ENCODE data around the gene RMI1.
A peak's percentile ranks its signal among the peaks of the same experiment; 100 is the strongest.

Gene RMI1

DNA sequence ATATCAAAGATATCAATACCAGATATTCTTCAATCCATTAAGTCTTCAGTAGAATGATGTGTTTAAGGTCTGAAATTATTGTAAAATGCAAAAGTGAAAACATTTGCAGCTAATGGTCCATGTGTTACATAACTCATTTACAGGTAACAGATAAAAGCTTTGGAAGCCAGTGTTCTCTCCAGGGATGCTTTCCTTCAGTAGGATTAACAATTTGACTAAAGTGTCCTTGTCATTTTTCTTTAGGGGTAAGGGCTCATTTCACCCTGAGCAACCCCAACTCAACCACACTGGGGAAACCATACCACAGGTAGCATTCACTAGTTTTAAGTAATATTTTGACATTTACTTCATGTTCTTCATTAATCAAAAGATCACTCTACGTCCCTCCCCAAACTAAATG, 13.5 kb upstream of the RMI1 start:
- Histone ChIP-seq H2BK120ac (ENCODE audit: low read depth, low read length) (no peak overlapping the region), H3K27me3 (ENCODE audit: control insufficient read depth in 1 of 2, insufficient read depth in 1 of 2, low read length in 2 of 2) (no peaks in the 10 kb centered on the region), H3K9me3 (ENCODE audit: control insufficient read depth, low read length) (no peaks in the 10 kb centered on the region), H2AFZ (ENCODE audit: low read depth, low read length) (no peak overlapping the region), H2AK5ac (ENCODE audit: low read length, severe bottlenecking) (no peak overlapping the region), H2BK5ac (ENCODE audit: low read depth, low read length, poor library complexity, severe bottlenecking) (no peak overlapping the region), H4K91ac (ENCODE audit: low read length) (no peak overlapping the region), H3K4ac (ENCODE audit: low read depth in 1 of 2, low read length in 2 of 2) (no peak overlapping the region), H3K4me1 (ENCODE audit: control insufficient read depth, insufficient read depth, low read depth, low read length) (no peaks in the 10 kb centered on the region), H3K4me2 (ENCODE audit: low read length, poor library complexity, severe bottlenecking) (no peak overlapping the region), H3K9ac (ENCODE audit: low read length) (no peak overlapping the region), H3K14ac (ENCODE audit: low read length in 2 of 2) (no peak overlapping the region), H4K8ac (ENCODE audit: low read length) (no peak overlapping the region), H3K27ac (ENCODE audit: low read length, poor library complexity, severe bottlenecking) (no peak overlapping the region), H2BK12ac (ENCODE audit: low read length in 2 of 2) (no peak overlapping the region), H3K79me1 (replicated peaks; ENCODE audit: low read length, poor library complexity, severe bottlenecking) (no peaks in the 10 kb centered on the region), H3K4me3 (ENCODE audit: insufficient read depth in 1 of 2, low read depth in 1 of 2, low read length in 2 of 2) (no peak overlapping the region), H2BK15ac (ENCODE audit: low read depth, poor library complexity, severe bottlenecking) (no peak overlapping the region), H3K23ac (ENCODE audit: low read length in 2 of 2) (no peak overlapping the region), H3K18ac (ENCODE audit: low read depth in 1 of 2, low read length in 2 of 2) (no peak overlapping the region), H3K36me3 (ENCODE audit: control insufficient read depth in 1 of 2, insufficient read depth in 2 of 2, low read depth in 1 of 2, low read length in 2 of 2) (peaks cover 11 to 60% of the 10 kb centered on the region in 2 experiments)
- 95% methylated on average over 1 of the region's 1 CpG for WGBS
- no peak for DNase-seq

DNA sequence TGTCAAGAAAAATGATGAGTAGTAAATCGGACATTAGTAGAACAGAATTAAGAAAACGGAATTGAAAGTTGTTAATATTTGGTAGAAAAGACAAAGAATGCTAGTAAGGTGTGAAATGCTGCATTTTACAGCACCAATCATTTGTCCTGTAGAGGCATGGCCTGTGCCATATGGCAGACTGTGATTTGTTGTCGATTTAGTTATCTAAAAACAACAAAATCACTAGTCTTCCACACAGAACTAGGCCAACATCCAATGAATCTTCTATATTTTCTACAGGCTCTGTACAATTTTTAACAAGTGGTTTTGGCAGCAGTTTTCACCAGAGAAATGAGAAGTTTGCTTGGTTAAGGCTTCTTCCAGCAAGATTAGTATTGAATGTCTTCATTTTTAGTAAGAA, 11.0 kb upstream of the RMI1 start:
- no peak overlapping the region for H4K8ac ChIP-seq (ENCODE audit: low read length)
- WGBS = 88% methylated on average over 2 of the region's 3 CpGs
- no peak overlapping the region for H2AFZ ChIP-seq (ENCODE audit: low read depth, low read length)
- H2BK15ac ChIP-seq (ENCODE audit: low read depth, poor library complexity, severe bottlenecking) = no peak overlapping the region
- H3K14ac ChIP-seq (ENCODE audit: low read length in 2 of 2) = no peak overlapping the region
- H3K4ac ChIP-seq (ENCODE audit: low read depth in 1 of 2, low read length in 2 of 2) = no peak overlapping the region
- H3K9me3 ChIP-seq (ENCODE audit: control insufficient read depth, low read length) = no peaks in the 10 kb centered on the region
- no peak overlapping the region for H3K18ac ChIP-seq (ENCODE audit: low read depth in 1 of 2, low read length in 2 of 2)
- no peak for DNase-seq
- H4K91ac ChIP-seq (ENCODE audit: low read length) = no peak overlapping the region
- H3K23ac ChIP-seq (ENCODE audit: low read length in 2 of 2) = no peak overlapping the region
- no peaks in the 10 kb centered on the region for H3K27me3 ChIP-seq (ENCODE audit: control insufficient read depth in 1 of 2, insufficient read depth in 1 of 2, low read length in 2 of 2)
- H3K27ac ChIP-seq (ENCODE audit: low read length, poor library complexity, severe bottlenecking) = no peak overlapping the region
- no peak overlapping the region for H3K4me2 ChIP-seq (ENCODE audit: low read length, poor library complexity, severe bottlenecking)
- H3K9ac ChIP-seq (ENCODE audit: low read length) = peak overlapping the region; percentile 31
- no peak overlapping the region for H2BK5ac ChIP-seq (ENCODE audit: low read depth, low read length, poor library complexity, severe bottlenecking)
- H2BK120ac ChIP-seq (ENCODE audit: low read depth, low read length) = no peak overlapping the region
- no peak overlapping the region for H2AK5ac ChIP-seq (ENCODE audit: low read length, severe bottlenecking)
- H3K36me3 ChIP-seq (ENCODE audit: control insufficient read depth in 1 of 2, insufficient read depth in 2 of 2, low read depth in 1 of 2, low read length in 2 of 2) = peaks cover 11 to 86% of the 10 kb centered on the region in 2 experiments
- H3K79me1 ChIP-seq (replicated peaks; ENCODE audit: low read length, poor library complexity, severe bottlenecking) = no peaks in the 10 kb centered on the region
- no peak overlapping the region for H2BK12ac ChIP-seq (ENCODE audit: low read length in 2 of 2)
- no peaks in the 10 kb centered on the region for H3K4me1 ChIP-seq (ENCODE audit: control insufficient read depth, insufficient read depth, low read depth, low read length)
- no peak overlapping the region for H3K4me3 ChIP-seq (ENCODE audit: insufficient read depth in 1 of 2, low read depth in 1 of 2, low read length in 2 of 2)

DNA sequence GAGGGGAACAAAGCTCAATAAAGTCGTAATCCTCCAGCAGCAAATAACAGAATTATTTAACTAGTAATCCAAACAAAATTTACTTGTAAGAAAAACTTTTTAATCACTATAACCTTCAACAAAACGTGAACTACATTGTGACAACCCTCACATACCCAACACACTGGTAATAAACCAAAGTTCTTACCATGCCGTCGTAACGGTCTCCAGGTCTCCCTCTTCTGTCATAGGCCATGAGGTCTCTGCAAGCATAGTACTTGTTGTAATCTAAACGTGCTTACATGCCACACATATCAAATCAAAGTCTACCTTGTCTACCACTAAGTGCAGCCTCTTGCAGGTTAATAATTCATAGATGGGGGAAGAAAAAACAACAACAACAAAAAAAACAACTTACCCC, 9.1 kb upstream of the RMI1 start:
- H2AFZ ChIP-seq (ENCODE audit: low read depth, low read length) = no peak overlapping the region
- H3K79me1 ChIP-seq (replicated peaks; ENCODE audit: low read length, poor library complexity, severe bottlenecking) = no peaks in the 10 kb centered on the region
- H4K8ac ChIP-seq (ENCODE audit: low read length) = no peak overlapping the region
- H3K18ac ChIP-seq (ENCODE audit: low read depth in 1 of 2, low read length in 2 of 2) = no peak overlapping the region
- no peak overlapping the region for H3K4me2 ChIP-seq (ENCODE audit: low read length, poor library complexity, severe bottlenecking)
- no peaks in the 10 kb centered on the region for H3K4me1 ChIP-seq (ENCODE audit: control insufficient read depth, insufficient read depth, low read depth, low read length)
- H4K91ac ChIP-seq (ENCODE audit: low read length) = no peak overlapping the region
- no peak overlapping the region for H2BK5ac ChIP-seq (ENCODE audit: low read depth, low read length, poor library complexity, severe bottlenecking)
- no peak overlapping the region for H3K23ac ChIP-seq (ENCODE audit: low read length in 2 of 2)
- no peaks in the 10 kb centered on the region for H3K27me3 ChIP-seq (ENCODE audit: control insufficient read depth in 1 of 2, insufficient read depth in 1 of 2, low read length in 2 of 2)
- no peak overlapping the region for H2BK15ac ChIP-seq (ENCODE audit: low read depth, poor library complexity, severe bottlenecking)
- no peaks in the 10 kb centered on the region for H3K9me3 ChIP-seq (ENCODE audit: control insufficient read depth, low read length)
- H3K9ac ChIP-seq (ENCODE audit: low read length) = no peak overlapping the region
- peaks cover 11 to 99% of the 10 kb centered on the region in 2 experiments for H3K36me3 ChIP-seq (ENCODE audit: control insufficient read depth in 1 of 2, insufficient read depth in 2 of 2, low read depth in 1 of 2, low read length in 2 of 2)
- H3K27ac ChIP-seq (ENCODE audit: low read length, poor library complexity, severe bottlenecking) = no peak overlapping the region
- no peak overlapping the region for H2BK120ac ChIP-seq (ENCODE audit: low read depth, low read length)
- 96% methylated on average over 5 of the region's 6 CpGs for WGBS
- H2BK12ac ChIP-seq (ENCODE audit: low read length in 2 of 2) = no peak overlapping the region
- H3K4ac ChIP-seq (ENCODE audit: low read depth in 1 of 2, low read length in 2 of 2) = no peak overlapping the region
- DNase-seq = no peak
- H3K4me3 ChIP-seq (ENCODE audit: insufficient read depth in 1 of 2, low read depth in 1 of 2, low read length in 2 of 2) = no peak overlapping the region
- H3K14ac ChIP-seq (ENCODE audit: low read length in 2 of 2) = no peak overlapping the region
- H2AK5ac ChIP-seq (ENCODE audit: low read length, severe bottlenecking) = no peak overlapping the region

DNA sequence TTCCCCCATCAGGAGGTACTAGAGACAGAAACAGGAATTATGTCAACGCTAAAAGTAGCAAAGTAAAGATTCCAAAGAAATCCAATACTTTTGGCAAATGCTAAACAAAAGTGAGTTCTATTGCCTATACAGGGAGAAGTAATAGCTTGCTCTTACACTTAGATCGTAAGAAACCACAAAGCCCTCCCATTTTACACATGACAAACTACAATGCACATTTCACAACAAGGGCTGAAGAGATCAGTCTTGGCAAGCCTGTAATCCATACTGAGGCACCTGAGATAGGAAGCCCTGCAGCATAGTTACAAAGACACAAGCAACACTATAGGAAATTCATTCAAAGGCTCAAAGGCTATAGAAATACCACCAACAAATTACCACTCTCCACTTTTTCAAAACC, 8.3 kb upstream of the RMI1 start:
- no peak overlapping the region for H3K4ac ChIP-seq (ENCODE audit: low read depth in 1 of 2, low read length in 2 of 2)
- no peak overlapping the region for H2AK5ac ChIP-seq (ENCODE audit: low read length, severe bottlenecking)
- H4K8ac ChIP-seq (ENCODE audit: low read length) = no peak overlapping the region
- no peak overlapping the region for H2AFZ ChIP-seq (ENCODE audit: low read depth, low read length)
- DNase-seq = no peak
- H2BK120ac ChIP-seq (ENCODE audit: low read depth, low read length) = no peak overlapping the region
- H3K79me1 ChIP-seq (replicated peaks; ENCODE audit: low read length, poor library complexity, severe bottlenecking) = no peaks in the 10 kb centered on the region
- no peak overlapping the region for H2BK15ac ChIP-seq (ENCODE audit: low read depth, poor library complexity, severe bottlenecking)
- H3K4me3 ChIP-seq (ENCODE audit: insufficient read depth in 1 of 2, low read depth in 1 of 2, low read length in 2 of 2) = no peak overlapping the region
- no peak overlapping the region for H2BK5ac ChIP-seq (ENCODE audit: low read depth, low read length, poor library complexity, severe bottlenecking)
- H3K18ac ChIP-seq (ENCODE audit: low read depth in 1 of 2, low read length in 2 of 2) = no peak overlapping the region
- WGBS = 94% methylated on average over 2 of the region's 2 CpGs
- no peak overlapping the region for H3K23ac ChIP-seq (ENCODE audit: low read length in 2 of 2)
- no peak overlapping the region for H3K14ac ChIP-seq (ENCODE audit: low read length in 2 of 2)
- no peaks in the 10 kb centered on the region for H3K27me3 ChIP-seq (ENCODE audit: control insufficient read depth in 1 of 2, insufficient read depth in 1 of 2, low read length in 2 of 2)
- no peak overlapping the region for H2BK12ac ChIP-seq (ENCODE audit: low read length in 2 of 2)
- no peak overlapping the region for H3K27ac ChIP-seq (ENCODE audit: low read length, poor library complexity, severe bottlenecking)
- H4K91ac ChIP-seq (ENCODE audit: low read length) = no peak overlapping the region
- peak overlapping the region; percentile 27 for H3K9ac ChIP-seq (ENCODE audit: low read length)
- peaks cover 11 to 99% of the 10 kb centered on the region in 2 experiments for H3K36me3 ChIP-seq (ENCODE audit: control insufficient read depth in 1 of 2, insufficient read depth in 2 of 2, low read depth in 1 of 2, low read length in 2 of 2)
- no peaks in the 10 kb centered on the region for H3K9me3 ChIP-seq (ENCODE audit: control insufficient read depth, low read length)
- no peaks in the 10 kb centered on the region for H3K4me1 ChIP-seq (ENCODE audit: control insufficient read depth, insufficient read depth, low read depth, low read length)
- no peak overlapping the region for H3K4me2 ChIP-seq (ENCODE audit: low read length, poor library complexity, severe bottlenecking)
